COLO668 (cell line): ENCODE results near the gene ARMS2.

Experiments used
- DNase-seq: peaks from one replicate; lab custom pipeline; 2025; ENCODE audit not compliant: unreplicated experiment; lab: John Stamatoyannopoulos, UW

The ARMS2 gene

GRCh38 chr10:122454603-122455080, at the start of gene ARMS2:
Gene ARMS2 (plus strand): TSS chr10:122454653. CDS start chr10:122454728, 75 bp downstream.
- no peak for DNase-seq

GRCh38 chr10:122407375-122408125, 46.9 kb upstream of the ARMS2 start:
- no peak for DNase-seq

GRCh38 chr10:122413327-122413726, 41.1 kb upstream of the ARMS2 start:
- no peak for DNase-seq

GRCh38 chr10:122417667-122418066, 36.8 kb upstream of the ARMS2 start:
- DNase-seq: no peak

GRCh38 chr10:122419016-122419415, 35.4 kb upstream of the ARMS2 start:
- DNase-seq: no peak

- no peak for DNase-seq
These were observed 34.4 kb upstream of the ARMS2 start for GRCh38 chr10:122419876-122420623.

GRCh38 chr10:122420624-122421007, 33.8 kb upstream of the ARMS2 start:
- no peak for DNase-seq

- no peak for DNase-seq
These were observed 33.3 kb upstream of the ARMS2 start for GRCh38 chr10:122421054-122421625.

GRCh38 chr10:122421742-122422141, 32.7 kb upstream of the ARMS2 start:
- DNase-seq: no peak

- DNase-seq: no peak
These were observed 32.0 kb upstream of the ARMS2 start for GRCh38 chr10:122422266-122422989.

GRCh38 chr10:122424059-122424458, 30.4 kb upstream of the ARMS2 start:
- DNase-seq: no peak

- DNase-seq: no peak
These were observed 27.6 kb upstream of the ARMS2 start for GRCh38 chr10:122426829-122427228.

- DNase-seq: no peak
These were observed 27.2 kb upstream of the ARMS2 start for GRCh38 chr10:122427280-122427679.

- no peak for DNase-seq
These were observed 19.1 kb upstream of the ARMS2 start for GRCh38 chr10:122435212-122435827.

GRCh38 chr10:122441961-122442360, 12.5 kb upstream of the ARMS2 start:
- no peak for DNase-seq

GRCh38 chr10:122445469-122445868, 9.0 kb upstream of the ARMS2 start:
- no peak for DNase-seq

GRCh38 chr10:122445904-122446303, 8.5 kb upstream of the ARMS2 start:
- DNase-seq: no peak

- no peak for DNase-seq
These were observed 7.6 kb upstream of the ARMS2 start for GRCh38 chr10:122446668-122447423.

GRCh38 chr10:122448600-122448999, 5.9 kb upstream of the ARMS2 start:
- no peak for DNase-seq

GRCh38 chr10:122449153-122449552, 5.3 kb upstream of the ARMS2 start:
- DNase-seq: no peak
